Measurements from ENCODE around the gene UGT1A9. TPM values are rescaled to one million over a fixed set of nuclear protein-coding genes. Genes with fewer than 3 reads are reported as not detected.

The UGT1A9 gene
- total RNA-seq, 4 donors from 2014 or later = not detected

- Histone ChIP-seq H3K4me3 (no peak overlapping the region), H3K9me3 (no peaks in the 10 kb centered on the region), H3K4me1 (no peaks in the 10 kb centered on the region), H3K27me3 (no peaks in the 10 kb centered on the region), H3K27ac (no peak overlapping the region), H3K36me3 (no peaks in the 10 kb centered on the region)
- DNase-seq = no peak
- TF ChIP-seq CTCF (IDR thresholded peaks at IDR 0.05) = no peak
- no peak for TF ChIP-seq POLR2A (IDR thresholded peaks at IDR 0.05)
- intact Hi-C loops (cut with DNase I; ENCODE audit: low total_unique reads) = no loop called here
Observed at GRCh38 chr2:233813236-233814055, 141.7 kb downstream of the UGT1A9 start.

GRCh38 chr2:233814056-233814835 is 142.5 kb downstream of the UGT1A9 start:
- TF ChIP-seq CTCF (IDR thresholded peaks at IDR 0.05) = no peak
- no peak for TF ChIP-seq POLR2A (IDR thresholded peaks at IDR 0.05)
- Histone ChIP-seq H3K9me3 (no peaks in the 10 kb centered on the region), H3K27ac (no peak overlapping the region), H3K4me3 (no peak overlapping the region), H3K27me3 (no peaks in the 10 kb centered on the region), H3K4me1 (no peaks in the 10 kb centered on the region), H3K36me3 (no peaks in the 10 kb centered on the region)
- intact Hi-C loops (cut with DNase I; ENCODE audit: low total_unique reads) = no loop called here
- peak in 1 of 2 donors; percentile 1 for DNase-seq

- no peak for TF ChIP-seq POLR2A (IDR thresholded peaks at IDR 0.05)
- no peak overlapping the region for H3K4me3 ChIP-seq
- no peaks in the 10 kb centered on the region for H3K4me1 ChIP-seq
- H3K27me3 ChIP-seq = no peaks in the 10 kb centered on the region
- no peak for DNase-seq
- H3K27ac ChIP-seq = no peak overlapping the region
- H3K9me3 ChIP-seq = no peaks in the 10 kb centered on the region
- intact Hi-C loops (cut with DNase I; ENCODE audit: low total_unique reads) = no loop called here
- H3K36me3 ChIP-seq = no peaks in the 10 kb centered on the region
Observed at GRCh38 chr2:233815861-233816260, 144.2 kb downstream of the UGT1A9 start.

- Histone ChIP-seq H3K4me1 (no peaks in the 10 kb centered on the region), H3K36me3 (no peaks in the 10 kb centered on the region), H3K4me3 (no peak overlapping the region), H3K9me3 (no peaks in the 10 kb centered on the region), H3K27ac (no peak overlapping the region), H3K27me3 (no peaks in the 10 kb centered on the region)
- TF ChIP-seq CTCF (IDR thresholded peaks at IDR 0.05) (no peak), POLR2A (IDR thresholded peaks at IDR 0.05) (no peak)
- DNase-seq = no peak
- intact Hi-C loops (cut with DNase I; ENCODE audit: low total_unique reads) = no loop called here
Observed at GRCh38 chr2:233816334-233816733, 144.6 kb downstream of the UGT1A9 start.

GRCh38 chr2:233816771-233817170 is 145.1 kb downstream of the UGT1A9 start:
- TF ChIP-seq CTCF (IDR thresholded peaks at IDR 0.05) (no peak), POLR2A (IDR thresholded peaks at IDR 0.05) (no peak)
- no peaks in the 10 kb centered on the region for H3K36me3 ChIP-seq
- no peak overlapping the region for H3K4me3 ChIP-seq
- no peaks in the 10 kb centered on the region for H3K4me1 ChIP-seq
- H3K9me3 ChIP-seq = no peaks in the 10 kb centered on the region
- H3K27ac ChIP-seq = no peak overlapping the region
- intact Hi-C loops (cut with DNase I; ENCODE audit: low total_unique reads) = no loop called here
- no peak for DNase-seq
- H3K27me3 ChIP-seq = no peaks in the 10 kb centered on the region
